Measurements from ENCODE around the gene NPB.
A peak's percentile ranks its signal among the peaks of the same experiment; 100 is the strongest.

Gene NPB

GRCh38 chr17:81868674-81869220 is 33.3 kb upstream of the NPB start:
- no peak; the same call in 1 of the 2 replicates for TF ChIP-seq MAX (IDR thresholded peaks at IDR 0.05)
- no peak for TF ChIP-seq CEBPB (IDR thresholded peaks at IDR 0.05)
- no peak for TF ChIP-seq CREB1 (IDR thresholded peaks at IDR 0.05; ENCODE audit: low read depth)
- TF ChIP-seq TEAD4 (IDR thresholded peaks at IDR 0.05), result no peak; the same call in 1 of the 2 replicates
- TF ChIP-seq TCF12 (IDR thresholded peaks at IDR 0.05; ENCODE audit: low read depth), result no peak
- TF ChIP-seq RAD21 (IDR thresholded peaks at IDR 0.05; ENCODE audit: low read depth), result no peak
- TF ChIP-seq FOXM1 (IDR thresholded peaks at IDR 0.05; ENCODE audit: borderline replicate concordance, low read depth), result no peak
- no peak for TF ChIP-seq YY1 (IDR thresholded peaks at IDR 0.05; ENCODE audit: low read depth)

GRCh38 chr17:81869221-81870130 is 32.6 kb upstream of the NPB start:
- TF ChIP-seq ZBTB7A (IDR thresholded peaks at IDR 0.05; ENCODE audit: low read depth) (peak; percentile 54), YY1 (IDR thresholded peaks at IDR 0.05; ENCODE audit: low read depth) (no peak), RAD21 (IDR thresholded peaks at IDR 0.05; ENCODE audit: low read depth) (no peak), EGR1 (IDR thresholded peaks at IDR 0.05) (0 out of 2 replicates have a peak, but pooled peaks have one; percentile 3), USF1 (IDR thresholded peaks at IDR 0.05) (no peak), TCF12 (IDR thresholded peaks at IDR 0.05; ENCODE audit: low read depth) (no peak)

GRCh38 chr17:81870131-81870980 is 31.7 kb upstream of the NPB start:
- no peak for TF ChIP-seq RAD21 (IDR thresholded peaks at IDR 0.05; ENCODE audit: low read depth)
- no peak for TF ChIP-seq TEAD4 (IDR thresholded peaks at IDR 0.05)
- TF ChIP-seq MAX (IDR thresholded peaks at IDR 0.05), result peak; percentile 15; the same call in 1 of the 2 replicates
- TF ChIP-seq TCF12 (IDR thresholded peaks at IDR 0.05; ENCODE audit: low read depth), result no peak

GRCh38 chr17:81870981-81871386 is 31.1 kb upstream of the NPB start, which contains the start of gene ARHGDIA:
ARHGDIA (minus strand) TSS chr17:81871337; CDS start chr17:81869930, 1,407 bp downstream.
- TF ChIP-seq RAD21 (IDR thresholded peaks at IDR 0.05; ENCODE audit: low read depth) (no peak), FOXM1 (IDR thresholded peaks at IDR 0.05; ENCODE audit: borderline replicate concordance, low read depth) (no peak), REST (IDR thresholded peaks at IDR 0.05; ENCODE audit: low read depth) (no peak), EGR1 (IDR thresholded peaks at IDR 0.05) (no peak), ZBTB7A (IDR thresholded peaks at IDR 0.05; ENCODE audit: low read depth) (no peak), CEBPB (IDR thresholded peaks at IDR 0.05) (no peak), TEAD4 (IDR thresholded peaks at IDR 0.05) (no peak), CREB1 (IDR thresholded peaks at IDR 0.05; ENCODE audit: low read depth) (no peak)

- TF ChIP-seq EP300 (IDR thresholded peaks at IDR 0.05; ENCODE audit: borderline replicate concordance) (peak; percentile 55; the same call in 1 of the 2 replicates), MAX (IDR thresholded peaks at IDR 0.05) (peak; percentile 99), EGR1 (IDR thresholded peaks at IDR 0.05) (peak; percentile 53; the same call in 1 of the 2 replicates), TCF12 (IDR thresholded peaks at IDR 0.05; ENCODE audit: low read depth) (no peak), USF1 (IDR thresholded peaks at IDR 0.05) (peak; percentile 91; the same call in 1 of the 2 replicates), YY1 (IDR thresholded peaks at IDR 0.05; ENCODE audit: low read depth) (peak; percentile 96), TAF1 (IDR thresholded peaks at IDR 0.05; ENCODE audit: low read depth) (peak; percentile 66; the same call in 1 of the 2 replicates), FOXM1 (IDR thresholded peaks at IDR 0.05; ENCODE audit: borderline replicate concordance, low read depth) (no peak), CREB1 (IDR thresholded peaks at IDR 0.05; ENCODE audit: low read depth) (peak; percentile 28; the same call in 1 of the 2 replicates), RAD21 (IDR thresholded peaks at IDR 0.05; ENCODE audit: low read depth) (no peak), TEAD4 (IDR thresholded peaks at IDR 0.05) (peak; percentile 11; the same call in 1 of the 2 replicates), NFIC (IDR thresholded peaks at IDR 0.05) (no peak), CEBPB (IDR thresholded peaks at IDR 0.05) (no peak), REST (IDR thresholded peaks at IDR 0.05; ENCODE audit: low read depth) (no peak), ZBTB7A (IDR thresholded peaks at IDR 0.05; ENCODE audit: low read depth) (no peak; the same call in 1 of the 2 replicates)
These were observed 30.4 kb upstream of the NPB start for GRCh38 chr17:81871387-81872230.

All from Ishikawa (cell line).